IPS-18c (cell line): Measurements from ENCODE around the gene MAST1.
"Not testable (repeated sequence)": the region's sequence is repeated elsewhere in the genome, so short reads cannot be mapped to it uniquely, and the experiment has no call there.

ENCODE experiments used
- H3K4me3 ChIP-seq: 2 replicates; pipeline ENCODE4 v1.7.0; 2013; ENCODE audit warnings: low read depth, mild to moderate bottlenecking, low read length, moderate library complexity; ENCODE audit not compliant: insufficient read depth
- H3K9me3 ChIP-seq: one replicate; pipeline ENCODE4 v1.6.1; 2013; ENCODE audit warnings: mild to moderate bottlenecking, low read length, moderate library complexity; ENCODE audit not compliant: control insufficient read depth, insufficient read depth

The MAST1 gene

GRCh38 chr19:12899891-12900518 is 61.7 kb downstream of the MAST1 start:
- Histone ChIP-seq H3K4me3 (no peak overlapping the region), H3K9me3 (no peaks in the 10 kb centered on the region)

GRCh38 chr19:12907166-12907565 is 68.9 kb downstream of the MAST1 start:
- Histone ChIP-seq H3K9me3 (no peaks in the 10 kb centered on the region), H3K4me3 (no peak overlapping the region)

GRCh38 chr19:12912571-12912970 is 74.3 kb downstream of the MAST1 start:
- no peak overlapping the region for H3K4me3 ChIP-seq

GRCh38 chr19:12913011-12913561 is 74.8 kb downstream of the MAST1 start:
- peak overlapping the region; percentile 31 for H3K4me3 ChIP-seq
- H3K9me3 ChIP-seq = peaks cover 2% of the 10 kb centered on the region

More at GRCh38 chr19:12912571-12912970, 74.3 kb downstream of the MAST1 start:
- H3K9me3 ChIP-seq = no peaks in the 10 kb centered on the region

GRCh38 chr19:12913851-12914690 is 75.8 kb downstream of the MAST1 start:
- peaks cover 4% of the 10 kb centered on the region for H3K9me3 ChIP-seq
- no peak overlapping the region for H3K4me3 ChIP-seq

- not testable (repeated sequence) for H3K9me3 ChIP-seq, H3K4me3 ChIP-seq
Measured at GRCh38 chr19:12915860-12916259, 77.5 kb downstream of the MAST1 start.

GRCh38 chr19:12918253-12918652 is 79.9 kb downstream of the MAST1 start:
- H3K4me3 ChIP-seq = no peak overlapping the region
- peaks cover 4% of the 10 kb centered on the region for H3K9me3 ChIP-seq

- H3K4me3 ChIP-seq = no peak overlapping the region
- peaks cover 4% of the 10 kb centered on the region for H3K9me3 ChIP-seq
Measured at GRCh38 chr19:12921047-12921446, 82.7 kb downstream of the MAST1 start.

GRCh38 chr19:12922959-12923358 is 84.6 kb downstream of the MAST1 start:
- Histone ChIP-seq H3K4me3 (no peak overlapping the region), H3K9me3 (peaks cover 3% of the 10 kb centered on the region)
